NCI-H1436 treated with DMSO at 0.1 percent for 48 hours (cell line): ENCODE data around the gene FAM13A.
"Not testable (repeated sequence)": the region's sequence is repeated elsewhere in the genome, so short reads cannot be mapped to it uniquely, and the experiment has no call there.

ENCODE experiments used
- DNase-seq: peaks from one replicate; lab custom pipeline; 2025; lab: John Stamatoyannopoulos, UW

Gene FAM13A

GRCh38 chr4:88999392-88999930 is 57.5 kb downstream of the FAM13A start:
- peak; percentile 96 for DNase-seq

GRCh38 chr4:88998891-88999290 is 58.1 kb downstream of the FAM13A start:
- no peak for DNase-seq

GRCh38 chr4:88998001-88998400 is 59.0 kb downstream of the FAM13A start:
- DNase-seq: no peak

GRCh38 chr4:88995874-88996273 is 61.1 kb downstream of the FAM13A start:
- no peak for DNase-seq

GRCh38 chr4:88995257-88995656 is 61.7 kb downstream of the FAM13A start:
- DNase-seq: not testable (repeated sequence)

- DNase-seq: no peak
These were observed 63.7 kb downstream of the FAM13A start for GRCh38 chr4:88993246-88993645.

GRCh38 chr4:88991746-88992145 is 65.2 kb downstream of the FAM13A start:
- no peak for DNase-seq

- no peak for DNase-seq
These were observed 67.0 kb downstream of the FAM13A start for GRCh38 chr4:88989990-88990389.

- no peak for DNase-seq
These were observed 71.8 kb downstream of the FAM13A start for GRCh38 chr4:88985088-88985773.

GRCh38 chr4:88982757-88983156 is 74.2 kb downstream of the FAM13A start:
- DNase-seq: no peak

- no peak for DNase-seq
These were observed 75.0 kb downstream of the FAM13A start for GRCh38 chr4:88981993-88982392.

- no peak for DNase-seq
These were observed 75.4 kb downstream of the FAM13A start for GRCh38 chr4:88981556-88981955.

GRCh38 chr4:88979276-88979675 is 77.7 kb downstream of the FAM13A start:
- DNase-seq: no peak

GRCh38 chr4:88976775-88977035 is 80.3 kb downstream of the FAM13A start:
- no peak for DNase-seq

- DNase-seq: no peak
These were observed 80.8 kb downstream of the FAM13A start for GRCh38 chr4:88975958-88976774.

GRCh38 chr4:88971536-88971935 is 85.4 kb downstream of the FAM13A start:
- DNase-seq: no peak

GRCh38 chr4:88969746-88970145 is 87.2 kb downstream of the FAM13A start:
- no peak for DNase-seq

- DNase-seq: no peak
These were observed 87.7 kb downstream of the FAM13A start for GRCh38 chr4:88969271-88969670.

GRCh38 chr4:88967883-88968331 is 89.1 kb downstream of the FAM13A start:
- DNase-seq: no peak

GRCh38 chr4:88965053-88965452 is 91.9 kb downstream of the FAM13A start:
- no peak for DNase-seq

GRCh38 chr4:88964450-88964849 is 92.5 kb downstream of the FAM13A start:
- DNase-seq: no peak

- peak; percentile 64 for DNase-seq
These were observed 93.2 kb downstream of the FAM13A start for GRCh38 chr4:88963817-88964216.

- no peak for DNase-seq
These were observed 94.6 kb downstream of the FAM13A start for GRCh38 chr4:88962396-88962795.
